DLD1 (cell line): ENCODE data around the gene WWC1.

ENCODE experiments used
- in situ Hi-C: cut with HindIII; loops from 2 replicates; pipeline ENCODE4 v1.10.0; 2017; ENCODE audit warnings: low sequenced_read_pairs

Gene WWC1

DNA sequence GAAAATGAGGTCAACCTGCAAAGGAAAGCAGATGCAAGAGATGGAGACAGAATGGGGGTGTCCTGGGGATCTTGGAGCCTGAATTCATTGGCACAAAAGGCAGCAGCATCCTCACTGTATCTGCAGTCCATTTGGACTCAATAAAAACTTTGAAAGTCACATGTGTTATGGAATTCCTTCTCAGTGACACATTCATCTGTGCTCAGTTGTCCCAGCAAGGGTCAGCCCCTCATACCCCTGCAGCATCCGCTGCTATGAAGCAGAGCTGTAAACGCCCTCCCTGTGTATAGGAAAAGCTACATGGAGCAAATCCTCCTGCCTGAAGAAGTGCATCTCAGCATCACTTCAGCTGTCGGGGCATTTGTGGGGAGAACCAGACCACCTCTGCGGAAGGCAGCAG is 180.3 kb downstream of the WWC1 start:
- in situ Hi-C loops, result no loop called here

DNA sequence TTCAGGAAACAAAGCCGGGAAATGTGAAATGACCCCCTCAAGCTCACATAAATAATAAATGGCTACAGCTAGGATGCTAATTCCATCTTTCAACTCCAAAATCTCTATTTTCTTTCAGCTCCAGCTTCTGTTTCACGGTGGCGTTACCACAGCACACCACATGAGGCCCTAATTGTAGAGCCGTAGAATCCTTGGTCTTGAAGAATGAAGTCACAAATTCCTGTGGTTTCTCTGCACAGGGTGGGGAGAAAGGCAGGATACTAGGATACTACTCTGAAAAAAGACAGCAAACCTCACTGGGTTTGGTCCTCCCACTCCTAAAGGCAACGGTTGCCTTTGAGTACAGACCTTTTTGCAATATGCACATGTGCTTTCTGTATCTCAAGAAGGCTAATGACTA is 180.9 kb downstream of the WWC1 start:
- in situ Hi-C loops, result no loop called here

DNA sequence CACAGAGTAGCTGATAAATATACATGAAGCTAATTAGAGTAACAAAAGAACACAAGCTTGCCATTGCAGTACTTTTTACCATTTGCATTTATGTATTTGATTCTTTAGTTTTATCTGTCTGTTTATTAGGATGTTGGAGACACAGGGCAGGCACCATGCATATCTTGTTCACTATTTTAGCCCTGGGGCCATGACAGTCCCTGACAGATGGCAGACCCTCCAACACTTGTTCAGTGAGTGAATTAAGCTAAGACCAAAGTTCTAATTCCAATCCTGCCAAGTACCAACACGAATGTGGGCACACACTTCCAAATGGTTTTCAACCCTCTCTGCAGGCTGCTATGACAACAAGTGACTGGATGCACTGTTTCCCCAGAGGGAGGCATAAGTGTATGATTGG is 182.9 kb downstream of the WWC1 start:
- in situ Hi-C loops, result no loop called here

DNA sequence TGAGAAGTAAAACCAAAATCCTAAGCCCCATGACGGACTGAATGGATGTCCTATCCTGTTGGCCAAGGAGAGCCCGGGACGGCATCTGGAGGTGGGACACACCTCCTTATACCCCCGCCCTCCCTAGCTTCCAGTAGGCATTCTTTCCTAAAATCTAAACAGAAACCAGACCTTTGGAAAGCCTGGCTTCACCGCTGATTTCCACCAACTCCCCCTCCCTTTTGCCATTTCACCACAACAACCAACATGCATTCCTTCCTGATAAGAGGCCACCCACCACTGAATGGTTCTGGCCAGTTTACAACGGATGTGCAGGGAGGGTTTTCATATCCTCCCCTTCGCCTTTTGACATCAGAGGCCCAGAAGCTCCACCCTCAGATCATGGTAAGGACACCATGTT is 185.6 kb downstream of the WWC1 start:
- in situ Hi-C loops, result no loop called here

DNA sequence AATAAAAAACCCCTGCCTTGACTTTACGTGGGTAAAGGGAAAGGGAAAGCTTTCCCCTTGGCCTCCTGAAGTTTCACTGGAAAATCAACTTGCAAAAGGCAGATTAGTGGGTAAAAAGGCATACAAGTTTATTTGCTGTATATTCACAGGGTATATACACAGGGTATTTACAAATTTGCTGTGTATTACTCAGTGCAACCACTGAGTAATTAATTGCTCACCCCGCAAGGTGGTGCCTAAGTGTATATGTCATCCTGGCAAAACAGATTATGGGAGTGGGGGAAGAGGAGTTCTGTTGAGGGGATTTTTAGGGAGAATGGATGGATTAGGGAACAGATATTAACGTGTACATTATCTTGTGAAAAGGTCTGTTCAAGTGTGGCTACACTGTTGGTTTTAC is 187.7 kb downstream of the WWC1 start:
- in situ Hi-C loops, result no loop called here

DNA sequence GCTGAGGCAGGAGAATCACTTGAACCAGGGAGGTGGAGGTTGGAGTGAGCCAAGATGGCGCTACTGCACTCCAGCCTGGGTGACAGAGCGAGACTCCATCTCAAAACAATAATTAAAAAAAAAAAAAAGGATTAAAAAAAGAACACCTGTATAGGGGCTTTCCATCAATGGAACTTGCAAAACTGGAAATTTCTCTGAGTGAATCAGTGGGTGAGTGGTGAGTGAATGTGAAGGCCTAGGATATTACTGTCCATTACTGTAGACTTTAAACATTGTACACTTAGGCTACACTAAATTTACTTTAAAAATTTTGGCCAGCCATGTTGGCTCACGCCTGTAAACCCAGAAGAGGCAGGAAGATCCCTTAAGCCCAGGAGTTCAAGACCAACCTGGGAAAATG is 189.2 kb downstream of the WWC1 start:
- in situ Hi-C loops, result no loop called here

DNA sequence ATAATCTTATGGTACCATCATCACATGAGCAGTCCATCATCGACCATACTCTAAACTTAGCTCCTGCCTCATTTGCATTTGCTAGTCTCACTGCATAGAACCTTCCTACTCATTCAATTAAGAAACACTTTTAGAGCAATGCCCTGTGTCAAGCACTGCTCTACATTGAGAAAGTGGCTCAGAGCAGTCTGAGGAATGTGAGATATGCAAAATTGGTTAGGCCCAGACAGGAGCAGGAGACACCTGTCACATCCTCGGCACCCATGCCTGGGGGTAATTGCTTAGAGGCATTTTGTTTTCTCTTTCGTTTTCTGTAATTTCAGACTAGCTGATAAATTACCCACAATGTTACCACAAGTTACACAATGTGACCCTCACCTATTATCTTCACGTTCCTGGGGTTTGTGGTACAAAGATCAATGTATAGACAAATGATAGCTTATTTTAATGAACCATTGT is 189.9 kb downstream of the WWC1 start:
- in situ Hi-C loops, result no loop called here

DNA sequence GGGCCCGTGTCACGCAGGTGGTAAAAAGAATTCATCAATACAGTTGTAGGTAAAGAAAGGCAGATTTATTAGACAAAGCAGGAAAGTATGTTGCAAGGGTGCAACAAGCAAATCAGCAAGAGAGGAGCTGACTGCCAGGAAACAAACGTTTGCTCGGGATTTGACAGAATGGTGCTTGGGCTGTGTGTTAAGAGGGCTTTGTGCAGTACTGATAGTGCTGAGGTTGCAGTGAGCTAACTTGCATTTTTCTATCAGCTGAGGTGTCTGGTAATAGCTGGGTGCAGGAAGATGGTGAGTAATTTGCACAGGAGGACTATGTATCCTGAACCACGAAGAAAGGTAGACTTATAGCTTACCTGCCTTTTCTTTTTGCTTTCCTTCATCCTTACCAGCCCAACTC is 190.9 kb downstream of the WWC1 start:
- in situ Hi-C loops, result no loop called here

DNA sequence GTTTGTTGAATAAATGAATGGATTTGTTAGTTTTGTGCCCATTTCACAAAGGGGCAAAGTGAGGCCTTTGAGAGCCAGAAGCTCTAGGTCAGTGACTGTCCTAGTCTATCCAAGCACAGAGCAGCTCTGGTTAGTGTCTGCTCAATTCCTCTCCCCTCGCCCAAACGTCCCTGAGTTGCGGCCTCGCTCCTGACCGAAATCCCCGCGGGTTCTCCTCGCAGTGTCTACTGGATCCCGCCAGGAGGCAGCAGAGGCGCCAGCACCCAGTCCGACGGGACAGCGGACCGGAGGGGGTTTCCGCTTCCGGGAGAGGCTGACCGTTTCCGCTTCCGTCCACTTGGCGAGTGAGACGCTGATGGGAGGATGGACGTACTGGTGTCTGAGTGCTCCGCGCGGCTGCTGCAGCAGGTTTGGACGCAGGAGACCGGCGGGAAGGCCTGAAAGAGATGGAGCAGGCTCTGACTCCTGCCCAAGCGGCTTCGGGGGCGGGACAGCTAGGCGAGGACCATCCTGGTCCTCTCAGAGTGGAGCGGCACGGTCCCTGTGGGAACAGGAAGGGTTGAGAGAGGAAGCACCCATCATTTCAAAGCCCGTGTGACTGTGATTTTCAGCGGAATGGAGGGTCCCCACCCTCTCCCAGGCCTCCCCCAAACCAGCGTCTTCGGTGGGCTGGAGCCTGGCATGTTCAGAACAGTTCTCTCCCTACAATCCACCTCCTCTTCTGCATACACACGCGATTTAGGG is 194.9 kb downstream of the WWC1 start, which contains the start of gene RARS1:
Gene RARS1, plus strand, starts transcription at position 336 of the 744 bp plus-strand sequence. Its CDS starts 28 bp downstream, at position 364.
- in situ Hi-C loops, result no loop called here

DNA sequence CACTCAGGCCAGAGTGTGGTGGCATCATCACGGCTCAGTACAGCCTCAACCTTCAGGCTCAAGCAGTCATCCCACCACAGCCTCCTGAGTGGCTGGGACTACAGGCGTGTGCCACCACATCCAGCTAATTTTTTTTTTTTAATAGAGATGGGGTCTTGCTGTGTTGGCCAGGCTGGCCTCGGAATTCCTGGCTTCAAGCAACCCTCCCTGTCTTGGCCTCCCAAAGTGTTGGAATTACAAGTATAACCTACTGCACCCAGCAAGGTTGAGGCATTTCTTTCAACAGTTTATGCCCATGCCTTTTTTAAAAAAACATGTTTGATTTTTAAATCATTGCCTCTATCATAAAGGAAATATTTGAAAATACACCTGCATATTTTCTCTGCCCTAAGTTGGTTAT is 197.6 kb downstream of the WWC1 start:
- in situ Hi-C loops, result no loop called here

DNA sequence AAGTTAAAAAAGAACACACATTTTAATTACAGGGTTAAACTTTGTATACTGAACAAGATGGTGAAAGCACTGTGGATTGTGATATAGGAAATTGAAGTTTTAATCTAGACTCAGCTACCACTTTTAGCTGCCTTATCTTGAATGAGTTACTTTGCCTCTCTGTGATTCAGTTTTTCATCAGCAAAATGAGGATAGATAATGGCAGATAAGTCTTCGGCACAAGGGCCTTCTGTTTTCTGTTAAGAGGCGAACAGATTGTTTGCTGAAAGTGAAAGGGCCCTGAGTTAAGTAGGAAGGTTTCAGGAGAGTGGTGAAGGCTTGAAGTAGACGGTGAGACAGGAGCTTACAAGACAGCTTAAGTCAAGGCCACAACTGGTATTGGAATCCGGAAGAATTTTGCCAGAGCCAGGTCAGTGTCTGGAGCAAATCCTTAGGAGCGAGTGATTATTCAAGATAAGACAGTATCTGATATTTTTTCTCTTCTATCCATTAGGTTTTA is 202.7 kb downstream of the WWC1 start:
- in situ Hi-C loops, result no loop called here

DNA sequence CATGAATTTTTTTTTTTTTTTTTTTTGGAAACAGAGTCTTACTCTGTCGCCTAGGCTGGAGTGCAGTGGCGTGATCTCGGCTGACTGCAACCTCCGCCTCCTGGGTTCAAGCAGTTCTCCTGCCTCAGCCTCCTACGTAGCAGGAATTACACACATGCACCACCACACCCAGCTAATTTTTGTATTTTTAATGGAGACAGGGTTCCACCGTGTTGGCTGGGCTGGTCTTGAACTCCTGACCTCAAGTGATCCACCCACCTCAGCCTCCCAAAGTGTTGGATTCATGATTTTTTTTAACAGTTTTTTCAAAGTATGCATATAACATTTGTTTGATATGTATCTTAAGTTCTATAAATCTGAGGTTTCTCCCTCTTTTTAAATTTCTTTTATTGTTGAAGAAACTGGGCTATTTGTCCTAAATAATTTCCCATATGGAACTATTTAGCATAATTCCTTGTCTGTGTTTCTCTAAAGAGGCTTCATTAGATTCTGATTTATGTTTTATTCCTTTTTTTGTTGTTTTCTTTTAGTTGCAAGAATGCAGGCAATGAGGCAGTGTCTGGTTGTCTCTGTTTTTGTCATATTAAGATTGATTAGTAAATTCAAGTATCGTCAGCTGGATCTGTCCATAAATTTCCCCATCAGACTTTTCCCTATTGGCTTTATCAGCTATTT is 211.3 kb downstream of the WWC1 start:
- in situ Hi-C loops, result no loop called here

DNA sequence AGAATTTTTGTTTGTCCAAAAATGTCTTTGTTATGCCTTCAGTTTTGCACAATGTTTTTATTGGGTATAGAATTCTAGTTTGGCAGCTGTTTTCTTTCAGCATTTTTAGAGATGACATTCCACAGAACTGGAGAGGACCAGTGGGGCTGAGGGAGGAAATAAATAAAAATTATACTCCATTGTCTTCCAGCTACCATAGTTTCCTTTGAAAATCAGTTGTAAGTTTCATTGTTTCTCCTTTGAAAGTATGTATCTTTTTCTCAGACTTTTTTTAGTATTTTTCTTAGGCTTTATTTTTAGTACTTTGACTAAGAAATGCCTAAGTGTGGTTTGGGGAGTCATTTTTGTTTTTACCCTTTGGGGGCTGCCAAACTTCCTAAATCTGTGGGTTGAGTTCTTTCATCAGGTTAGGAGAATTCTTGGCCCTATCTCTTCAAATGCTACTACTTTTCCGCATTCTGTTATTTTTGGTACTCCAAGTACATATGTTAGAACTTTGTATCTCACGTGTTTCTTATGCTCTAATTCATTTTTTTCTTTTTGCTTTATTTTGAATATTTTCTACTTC is 222.5 kb downstream of the WWC1 start:
- in situ Hi-C loops, result no loop called here
